H9 (cell line): Measurements from ENCODE around the gene FAM161B. TPM values are rescaled to one million over a fixed set of nuclear protein-coding genes. Genes with fewer than 3 reads are reported as not detected.

ENCODE experiments used
- DNase-seq: peaks from one replicate; pipeline ENCODE4 v3.0.0-alpha.2; 2017
- H2AFZ ChIP-seq: one replicate; pipeline ENCODE4 v1.6.1; 2013; ENCODE audit warnings: mild to moderate bottlenecking, low read length, control low read depth, moderate library complexity
- H2AK5ac ChIP-seq: 2 replicates; pipeline ENCODE4 v1.6.1; 2013; ENCODE audit warnings: low read length, control low read depth, mixed read lengths; ENCODE audit not compliant: insufficient read length
- H2BK120ac ChIP-seq: one replicate; pipeline ENCODE4 v1.6.1; 2013; ENCODE audit warnings: low read depth, mild to moderate bottlenecking, low read length, control low read depth, inconsistent platforms; ENCODE audit not compliant: poor library complexity, severe bottlenecking
- H2BK12ac ChIP-seq: 2 replicates; pipeline ENCODE4 v1.6.1; 2013; ENCODE audit warnings: low read length, control low read depth, mixed read lengths, low read depth; ENCODE audit not compliant: insufficient read length
- H2BK15ac ChIP-seq: 2 replicates; pipeline ENCODE4 v1.6.1; 2013; ENCODE audit warnings: low read depth, low read length, control low read depth
- H2BK20ac ChIP-seq: one replicate; pipeline ENCODE4 v1.6.1; 2013; ENCODE audit warnings: low read depth, mild to moderate bottlenecking, low read length, control low read depth, inconsistent platforms; ENCODE audit not compliant: poor library complexity, severe bottlenecking
- H2BK5ac ChIP-seq: 2 replicates; pipeline ENCODE4 v1.6.1; 2013; ENCODE audit warnings: low read length, control low read depth, mixed read lengths; ENCODE audit not compliant: insufficient read length
- H3K14ac ChIP-seq: 2 replicates; pipeline ENCODE4 v1.6.1; 2013; ENCODE audit warnings: low read length, control low read depth; ENCODE audit not compliant: insufficient read depth
- H3K18ac ChIP-seq: 2 replicates; pipeline ENCODE4 v1.6.1; 2013; ENCODE audit warnings: low read depth, mild to moderate bottlenecking, mixed read lengths, low read length, control low read depth; ENCODE audit not compliant: insufficient read length
- H3K23ac ChIP-seq: 2 replicates; pipeline ENCODE4 v1.6.1; 2013; ENCODE audit warnings: low read length, control low read depth, mixed read lengths, low read depth; ENCODE audit not compliant: insufficient read length
- H3K23me2 ChIP-seq: 2 replicates; pipeline ENCODE4 v1.6.1; 2013; ENCODE audit warnings: low read depth, mild to moderate bottlenecking, mixed read lengths, low read length, control low read depth; ENCODE audit not compliant: insufficient read length, poor library complexity, severe bottlenecking
- H3K27ac ChIP-seq: 2 replicates; pipeline ENCODE4 v1.5.1; 2013; ENCODE audit warnings: low read length, control low read depth, mixed read lengths, low read depth; ENCODE audit not compliant: insufficient read length
- H3K27me3 ChIP-seq: 2 replicates; pipeline ENCODE4 v1.6.1; 2013; ENCODE audit warnings: low read length, control low read depth, inconsistent platforms; ENCODE audit not compliant: insufficient read depth
- H3K4ac ChIP-seq: 2 replicates; pipeline ENCODE4 v1.6.1; 2013; ENCODE audit warnings: low read depth, mild to moderate bottlenecking, control low read depth, inconsistent platforms, low read length, moderate library complexity
- H3K4me1 ChIP-seq: 2 replicates; pipeline ENCODE4 v1.6.1; 2013; ENCODE audit warnings: low read length, control low read depth, inconsistent platforms; ENCODE audit not compliant: insufficient read depth
- H3K4me2 ChIP-seq: 2 replicates; pipeline ENCODE4 v1.6.1; 2013; ENCODE audit warnings: low read length, control low read depth, mixed read lengths; ENCODE audit not compliant: insufficient read length, insufficient read depth
- H3K56ac ChIP-seq: 2 replicates; pipeline ENCODE4 v1.6.1; 2013; ENCODE audit warnings: low read depth, mild to moderate bottlenecking, mixed read lengths, low read length, control low read depth; ENCODE audit not compliant: insufficient read length
- H3K79me1 ChIP-seq: 2 replicates; pipeline ENCODE4 v1.6.1; 2013; ENCODE audit warnings: low read depth, mild to moderate bottlenecking, moderate library complexity, low read length, control low read depth, inconsistent platforms; ENCODE audit not compliant: insufficient read depth, poor library complexity, severe bottlenecking
- H3K79me2 ChIP-seq: 2 replicates; pipeline ENCODE4 v1.6.1; 2013; ENCODE audit warnings: low read length, control low read depth, inconsistent platforms; ENCODE audit not compliant: insufficient read depth
- H3K9ac ChIP-seq: 2 replicates; pipeline ENCODE4 v1.6.1; 2013; ENCODE audit warnings: low read length, control low read depth, mixed read lengths; ENCODE audit not compliant: insufficient read length; ENCODE audit errors: extremely low read depth
- H3K9me3 ChIP-seq: one replicate; pipeline ENCODE4 v1.6.1; 2013; ENCODE audit warnings: low read depth, low read length, inconsistent platforms; ENCODE audit not compliant: control insufficient read depth
- H3T11ph ChIP-seq: one replicate; pipeline ENCODE4 v1.6.1; 2013; ENCODE audit warnings: mild to moderate bottlenecking, low read length, control low read depth, inconsistent platforms
- H4K20me1 ChIP-seq: one replicate; pipeline ENCODE4 v1.6.1; 2013; ENCODE audit not compliant: control insufficient read depth, insufficient read length, insufficient read depth
- H4K5ac ChIP-seq: 2 replicates; pipeline ENCODE4 v1.6.1; 2013; ENCODE audit warnings: low read depth, mild to moderate bottlenecking, mixed read lengths, low read length, control low read depth; ENCODE audit not compliant: insufficient read length
- H4K8ac ChIP-seq: replicated peaks from 2 replicates; pipeline ENCODE4 v1.6.1; 2013; ENCODE audit warnings: low read length, control low read depth, mixed read lengths, low read depth; ENCODE audit not compliant: insufficient read length
- H4K91ac ChIP-seq: 2 replicates; pipeline ENCODE4 v1.6.1; 2013; ENCODE audit warnings: low read depth, mild to moderate bottlenecking, moderate library complexity, mixed read lengths, low read length, control low read depth; ENCODE audit not compliant: insufficient read length
- H3K27ac Mint-ChIP-seq, 3 experiments: 2 replicates in 2 of 3; 3 replicates in 1 of 3; pipeline ENCODE4 v1.8.0; 2020 to 2021; ENCODE audit warnings: mixed read lengths in 3 of 3, mild to moderate bottlenecking in 1 of 3, moderate library complexity in 1 of 3
- H3K27me3 Mint-ChIP-seq: 2 replicates; pipeline ENCODE4 v1.8.0; 2021; ENCODE audit warnings: low read depth, mild to moderate bottlenecking, moderate library complexity, mixed read lengths
- H3K36me3 Mint-ChIP-seq, 3 experiments: 2 replicates in 2 of 3; 3 replicates in 1 of 3; pipeline ENCODE4 v1.8.0; 2020 to 2021; ENCODE audit warnings: low read depth in 3 of 3, mixed read lengths in 3 of 3; ENCODE audit not compliant: insufficient read depth in 1 of 3
- H3K4me1 Mint-ChIP-seq, 2 experiments: 2 replicates each; pipeline ENCODE4 v1.8.0; 2020; ENCODE audit warnings: mixed read lengths in 2 of 2
- H3K4me3 Mint-ChIP-seq, 2 experiments: 2 replicates in 1 of 2; 3 replicates in 1 of 2; pipeline ENCODE4 v1.8.0; 2020 to 2021; ENCODE audit warnings: mild to moderate bottlenecking in 2 of 2, mixed read lengths in 2 of 2, moderate library complexity in 1 of 2
- H3K9me3 Mint-ChIP-seq, 2 experiments: 2 replicates in 1 of 2; 3 replicates in 1 of 2; pipeline ENCODE4 v1.8.0; 2020; ENCODE audit warnings: mild to moderate bottlenecking in 2 of 2, mixed read lengths in 2 of 2, moderate library complexity in 1 of 2
- WGBS: extraction: QIAGEN DNeasy Blood & Tissue Kit; methylation state at CpG from one replicate; pipeline ENCODE4 v1.1.7; 2013; ENCODE audit warnings: missing lambda C conversion rate, low lambda C conversion rate, mixed read lengths; ENCODE audit not compliant: insufficient read length; ENCODE audit errors: extremely low coverage; 5-methylcytosine and 5-hydroxymethylcytosine counted together
- total RNA-seq: library from RNA; stranded (reverse); gene quantifications from 2 replicates; pipeline ENCODE4 v1.2.1, GENCODE V29; 2021
- TF ChIP-seq, protein P1 (sequence below): fragments of 200-600 bp; sonication (generic); conservative IDR thresholded peaks from 3 replicates; pipeline ENCODE4 v1.8.0; 2021; ENCODE audit warnings: antibody characterized with exemption, mild to moderate bottlenecking

FAM161B gene
- total RNA-seq, 1 experiment from 2014 or later = 0.92 TPM

DNA sequence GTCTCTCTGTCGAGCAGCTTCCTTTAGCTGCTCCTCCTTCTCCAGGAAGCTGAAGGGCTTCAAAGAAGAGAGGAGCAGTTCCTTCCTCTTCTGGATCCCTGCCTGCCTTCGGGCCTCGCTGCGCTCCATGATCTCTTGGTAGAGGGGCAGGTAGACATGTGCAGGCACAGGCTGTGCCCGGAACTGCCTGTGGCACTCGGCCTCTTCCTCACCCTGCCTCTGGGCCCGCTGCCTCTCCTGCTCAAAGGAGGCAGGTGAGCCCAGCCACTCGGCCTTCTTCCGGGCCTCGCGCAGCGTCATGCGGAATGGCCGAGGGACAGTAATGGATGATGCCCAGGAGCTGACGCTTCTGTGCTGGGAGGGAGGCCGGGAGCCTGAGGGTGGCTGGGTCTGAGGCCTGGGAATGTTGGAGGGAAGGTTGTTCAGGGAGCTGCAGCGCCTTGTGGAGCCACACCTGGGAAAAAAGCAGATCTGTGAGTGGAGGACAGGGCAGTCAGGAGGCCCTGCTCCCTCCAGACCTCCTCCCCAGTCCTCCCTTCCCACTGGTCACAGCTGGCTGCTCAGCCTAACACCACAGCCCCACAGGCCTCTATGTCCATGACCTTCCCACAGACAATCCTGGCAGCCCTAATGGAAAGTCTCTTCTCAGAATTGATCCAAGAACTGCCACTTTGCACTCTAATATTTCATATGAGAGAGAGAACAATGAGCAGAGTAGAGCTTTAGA lies 5.3 kb downstream of the FAM161B start:
- H3K9me3 Mint-ChIP-seq = no peaks in the 10 kb centered on the region
- WGBS = no CpG with 5 or more reads among the region's 17 CpGs
- no peak overlapping the region for H4K8ac ChIP-seq
- no peaks in the 10 kb centered on the region for H3K36me3 Mint-ChIP-seq
- no peak overlapping the region for H3K23ac ChIP-seq
- no peaks in the 10 kb centered on the region for H3K4me1 ChIP-seq
- no peak overlapping the region for H2BK15ac ChIP-seq
- no peaks in the 10 kb centered on the region for H3K27me3 ChIP-seq
- H3K9ac ChIP-seq = no peak overlapping the region
- DNase-seq = no peak
- no peak overlapping the region for H3K27ac ChIP-seq
- H2BK5ac ChIP-seq = no peak overlapping the region
- peaks cover 14% of the 10 kb centered on the region for H3K27me3 Mint-ChIP-seq
- H4K91ac ChIP-seq = no peak overlapping the region
- H3K79me1 ChIP-seq = no peaks in the 10 kb centered on the region
- H3K4me2 ChIP-seq = no peak overlapping the region
- no peaks in the 10 kb centered on the region for H3K23me2 ChIP-seq
- no peak overlapping the region; the same call in 1 of the 2 replicates for H3K14ac ChIP-seq
- H4K20me1 ChIP-seq = no peaks in the 10 kb centered on the region
- H3K9me3 ChIP-seq = no peaks in the 10 kb centered on the region
- H2BK20ac ChIP-seq = no peak overlapping the region
- H3K79me2 ChIP-seq = no peaks in the 10 kb centered on the region
- no peak overlapping the region for H2AFZ ChIP-seq
- no peak overlapping the region for H3K27ac Mint-ChIP-seq
- H3K4me3 Mint-ChIP-seq = no peak overlapping the region
- no peaks in the 10 kb centered on the region for H3K4me1 Mint-ChIP-seq
- no peak overlapping the region for H2BK12ac ChIP-seq
- no peak overlapping the region for H3K4ac ChIP-seq
- H3K56ac ChIP-seq = no peak overlapping the region
- H3K18ac ChIP-seq = no peak overlapping the region
- H3T11ph ChIP-seq = no peak overlapping the region
- H2BK120ac ChIP-seq = no peak overlapping the region
- TF ChIP-seq, protein P1, sequence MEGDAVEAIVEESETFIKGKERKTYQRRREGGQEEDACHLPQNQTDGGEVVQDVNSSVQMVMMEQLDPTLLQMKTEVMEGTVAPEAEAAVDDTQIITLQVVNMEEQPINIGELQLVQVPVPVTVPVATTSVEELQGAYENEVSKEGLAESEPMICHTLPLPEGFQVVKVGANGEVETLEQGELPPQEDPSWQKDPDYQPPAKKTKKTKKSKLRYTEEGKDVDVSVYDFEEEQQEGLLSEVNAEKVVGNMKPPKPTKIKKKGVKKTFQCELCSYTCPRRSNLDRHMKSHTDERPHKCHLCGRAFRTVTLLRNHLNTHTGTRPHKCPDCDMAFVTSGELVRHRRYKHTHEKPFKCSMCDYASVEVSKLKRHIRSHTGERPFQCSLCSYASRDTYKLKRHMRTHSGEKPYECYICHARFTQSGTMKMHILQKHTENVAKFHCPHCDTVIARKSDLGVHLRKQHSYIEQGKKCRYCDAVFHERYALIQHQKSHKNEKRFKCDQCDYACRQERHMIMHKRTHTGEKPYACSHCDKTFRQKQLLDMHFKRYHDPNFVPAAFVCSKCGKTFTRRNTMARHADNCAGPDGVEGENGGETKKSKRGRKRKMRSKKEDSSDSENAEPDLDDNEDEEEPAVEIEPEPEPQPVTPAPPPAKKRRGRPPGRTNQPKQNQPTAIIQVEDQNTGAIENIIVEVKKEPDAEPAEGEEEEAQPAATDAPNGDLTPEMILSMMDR = no peak
- no peak overlapping the region for H4K5ac ChIP-seq
- H2AK5ac ChIP-seq = no peak overlapping the region
